B cell (primary cell): ENCODE data around the gene KCTD20.
A peak's percentile ranks its signal among the peaks of the same experiment; 100 is the strongest.

Experiments used
- EZH2 ChIP-seq: IDR thresholded peaks from 2 replicates; pipeline ENCODE4 v1.6.1; 2012; ENCODE audit warnings: borderline replicate concordance, low read depth, mild to moderate bottlenecking, moderate library complexity, low read length; ENCODE audit not compliant: insufficient read depth, poor library complexity, severe bottlenecking
- TF ChIP-seq, protein P1 (sequence below): fragments of 200-600 bp; IDR thresholded peaks from one replicate; pipeline ENCODE4 v1.8.0; 2022; ENCODE audit warnings: antibody characterized with exemption, mild to moderate bottlenecking

DNA sequence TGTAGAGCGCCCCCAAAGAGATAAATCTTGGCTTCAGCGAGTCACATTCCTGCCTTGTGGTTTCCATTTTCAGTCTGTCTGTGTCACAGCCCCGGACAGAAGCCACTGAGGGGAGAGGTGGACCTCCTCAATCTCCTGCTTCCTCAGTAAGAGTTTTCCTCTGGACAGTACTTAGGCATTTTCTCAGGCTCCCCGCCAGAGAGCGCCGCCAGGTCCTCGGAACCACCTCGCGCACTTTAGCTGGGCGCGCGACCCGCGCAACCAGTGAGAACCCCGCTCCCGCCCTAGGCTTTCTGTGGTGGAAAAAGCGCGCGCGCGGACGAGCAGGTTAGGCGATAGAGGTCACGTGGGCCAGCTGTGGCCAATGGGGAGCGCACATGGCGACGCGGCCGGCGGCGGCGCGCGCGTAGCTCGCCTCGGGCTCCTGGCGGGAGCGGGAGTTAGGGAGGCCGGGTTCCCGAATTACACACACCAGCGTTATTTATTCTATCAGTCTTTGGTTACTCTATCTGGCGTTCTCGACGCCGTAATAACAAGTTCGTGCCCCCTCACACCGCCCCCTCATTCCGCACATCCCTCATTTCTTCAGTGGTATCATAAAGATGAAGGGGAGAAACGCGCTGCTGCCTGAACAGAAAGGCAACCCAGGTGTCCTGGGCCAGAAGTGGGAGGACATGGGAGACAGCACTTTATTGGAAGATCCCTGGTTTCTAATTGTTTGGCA lies 19.5 kb upstream of the KCTD20 start:
- TF ChIP-seq, protein P1, sequence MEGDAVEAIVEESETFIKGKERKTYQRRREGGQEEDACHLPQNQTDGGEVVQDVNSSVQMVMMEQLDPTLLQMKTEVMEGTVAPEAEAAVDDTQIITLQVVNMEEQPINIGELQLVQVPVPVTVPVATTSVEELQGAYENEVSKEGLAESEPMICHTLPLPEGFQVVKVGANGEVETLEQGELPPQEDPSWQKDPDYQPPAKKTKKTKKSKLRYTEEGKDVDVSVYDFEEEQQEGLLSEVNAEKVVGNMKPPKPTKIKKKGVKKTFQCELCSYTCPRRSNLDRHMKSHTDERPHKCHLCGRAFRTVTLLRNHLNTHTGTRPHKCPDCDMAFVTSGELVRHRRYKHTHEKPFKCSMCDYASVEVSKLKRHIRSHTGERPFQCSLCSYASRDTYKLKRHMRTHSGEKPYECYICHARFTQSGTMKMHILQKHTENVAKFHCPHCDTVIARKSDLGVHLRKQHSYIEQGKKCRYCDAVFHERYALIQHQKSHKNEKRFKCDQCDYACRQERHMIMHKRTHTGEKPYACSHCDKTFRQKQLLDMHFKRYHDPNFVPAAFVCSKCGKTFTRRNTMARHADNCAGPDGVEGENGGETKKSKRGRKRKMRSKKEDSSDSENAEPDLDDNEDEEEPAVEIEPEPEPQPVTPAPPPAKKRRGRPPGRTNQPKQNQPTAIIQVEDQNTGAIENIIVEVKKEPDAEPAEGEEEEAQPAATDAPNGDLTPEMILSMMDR: peak; percentile 69
- TF ChIP-seq EZH2: no peak
